Astrocyte (in vitro differentiated cells and primary cell): Measurements from ENCODE around the gene POU2F2. TPM values are rescaled to one million over a fixed set of nuclear protein-coding genes. Genes with fewer than 3 reads are reported as not detected.

Experiments
- DNase-seq: peaks from one replicate; pipeline ENCODE4 v3.0.0-alpha.2; 2010; ENCODE audit warnings: low read depth
- FAIRE-seq: peaks from 2 replicates; lab custom pipeline; 2011; peaks lifted over from hg19 to GRCh38; lab: Jason Lieb, UNC
- H2AFZ ChIP-seq: 2 replicates; pipeline ENCODE4 v1.6.0; 2012; ENCODE audit warnings: low read depth, low read length, inconsistent platforms
- H3K27ac ChIP-seq: 2 replicates; pipeline ENCODE4 v1.5.1; 2011; ENCODE audit warnings: low read depth, low read length, inconsistent platforms
- H3K27me3 ChIP-seq: 2 replicates; pipeline ENCODE4 v1.6.0; 2011; ENCODE audit warnings: low read length, inconsistent platforms; ENCODE audit not compliant: insufficient read depth
- H3K36me3 ChIP-seq: 2 replicates; pipeline ENCODE4 v1.5.1; 2011; ENCODE audit warnings: low read length, inconsistent platforms; ENCODE audit not compliant: insufficient read depth
- H3K4me1 ChIP-seq: 2 replicates; pipeline ENCODE4 v1.5.1; 2011; ENCODE audit warnings: low read length, inconsistent platforms; ENCODE audit not compliant: insufficient read depth
- H3K4me2 ChIP-seq: 2 replicates; pipeline ENCODE4 v1.6.0; 2012; ENCODE audit warnings: low read length, inconsistent platforms
- H3K4me3 ChIP-seq: 2 replicates; pipeline ENCODE4 v1.5.1; 2011; ENCODE audit warnings: low read depth, mild to moderate bottlenecking, low read length, inconsistent platforms; ENCODE audit not compliant: insufficient read depth
- H3K79me2 ChIP-seq: 2 replicates; pipeline ENCODE4 v1.6.0; 2012; ENCODE audit warnings: mild to moderate bottlenecking, low read length, inconsistent platforms; ENCODE audit not compliant: insufficient read depth
- H3K9ac ChIP-seq: 2 replicates; pipeline ENCODE4 v1.6.0; 2012; ENCODE audit warnings: mild to moderate bottlenecking, low read length, inconsistent platforms
- H3K9me3 ChIP-seq: 2 replicates; pipeline ENCODE4 v1.5.1; 2012; ENCODE audit warnings: low read depth, mild to moderate bottlenecking, low read length, inconsistent platforms; ENCODE audit not compliant: insufficient read depth
- H4K20me1 ChIP-seq: 2 replicates; pipeline ENCODE4 v1.6.0; 2012; ENCODE audit warnings: low read length, inconsistent platforms; ENCODE audit not compliant: insufficient read depth
- H3K27ac Mint-ChIP-seq: one replicate; pipeline ENCODE4 v1.8.0; 2021; ENCODE audit warnings: mild to moderate bottlenecking, mixed read lengths; ENCODE audit not compliant: unreplicated experiment
- H3K27me3 Mint-ChIP-seq: one replicate; pipeline ENCODE4 v1.8.0; 2021; ENCODE audit warnings: low read depth, mixed read lengths; ENCODE audit not compliant: unreplicated experiment
- H3K36me3 Mint-ChIP-seq: one replicate; pipeline ENCODE4 v1.8.0; 2021; ENCODE audit warnings: low read depth, mixed read lengths; ENCODE audit not compliant: unreplicated experiment
- H3K4me1 Mint-ChIP-seq: one replicate; pipeline ENCODE4 v1.8.0; 2021; ENCODE audit warnings: low read depth, mixed read lengths; ENCODE audit not compliant: unreplicated experiment
- H3K4me3 Mint-ChIP-seq: one replicate; pipeline ENCODE4 v1.8.0; 2021; ENCODE audit warnings: mild to moderate bottlenecking, moderate library complexity, mixed read lengths; ENCODE audit not compliant: unreplicated experiment
- H3K9me3 Mint-ChIP-seq: one replicate; pipeline ENCODE4 v1.8.0; 2021; ENCODE audit warnings: mild to moderate bottlenecking, mixed read lengths; ENCODE audit not compliant: unreplicated experiment
- CTCF ChIP-seq: IDR thresholded peaks from 2 replicates; pipeline ENCODE4 v1.5.1; 2011; ENCODE audit warnings: low read depth, mild to moderate bottlenecking, inconsistent platforms, low read length, moderate library complexity; ENCODE audit not compliant: insufficient read depth
- EZH2 ChIP-seq: IDR thresholded peaks from 2 replicates; pipeline ENCODE4 v1.6.1; 2012; ENCODE audit warnings: mild to moderate bottlenecking, low read length, inconsistent platforms; ENCODE audit not compliant: insufficient read depth
- total RNA-seq: library from RNA; stranded (reverse); gene quantifications from 2 replicates; pipeline ENCODE4 v1.2.1, GENCODE V29; 2021

The POU2F2 gene
- total RNA-seq, 1 donor from 2014 or later = 8.3 TPM

- no peaks in the 10 kb centered on the region for H3K27me3 ChIP-seq
- Mint-ChIP-seq H3K36me3 (peaks cover 6% of the 10 kb centered on the region), H3K4me3 (no peak overlapping the region), H3K4me1 (peaks cover 3% of the 10 kb centered on the region), H3K9me3 (peaks cover 4% of the 10 kb centered on the region), H3K27me3 (peaks cover 14% of the 10 kb centered on the region), H3K27ac (no peak overlapping the region)
- H3K27ac ChIP-seq = no peak overlapping the region
- no peaks in the 10 kb centered on the region for H3K4me1 ChIP-seq
- DNase-seq (no peak), FAIRE-seq (no peak)
- TF ChIP-seq EZH2 (no peak), CTCF (no peak)
- H3K9me3 ChIP-seq = no peaks in the 10 kb centered on the region
- no peak overlapping the region for H3K4me2 ChIP-seq
- H3K79me2 ChIP-seq = no peaks in the 10 kb centered on the region
- no peaks in the 10 kb centered on the region for H3K36me3 ChIP-seq
- H2AFZ ChIP-seq = no peak overlapping the region
- H3K4me3 ChIP-seq = no peak overlapping the region
- H4K20me1 ChIP-seq = no peaks in the 10 kb centered on the region
- no peak overlapping the region for H3K9ac ChIP-seq
Observed at GRCh38 chr19:42052241-42052863, 79.9 kb downstream of the POU2F2 start.

GRCh38 chr19:42051166-42052115 is 80.8 kb downstream of the POU2F2 start:
- no peak overlapping the region for H3K27ac ChIP-seq
- TF ChIP-seq EZH2 (no peak), CTCF (no peak)
- Mint-ChIP-seq H3K27ac (peak overlapping the region; percentile 62), H3K27me3 (peaks cover 10% of the 10 kb centered on the region), H3K4me3 (no peak overlapping the region), H3K9me3 (peaks cover 4% of the 10 kb centered on the region), H3K36me3 (peaks cover 6% of the 10 kb centered on the region), H3K4me1 (peaks cover 3% of the 10 kb centered on the region)
- H2AFZ ChIP-seq = no peak overlapping the region
- no peaks in the 10 kb centered on the region for H3K9me3 ChIP-seq
- no peaks in the 10 kb centered on the region for H3K27me3 ChIP-seq
- no peaks in the 10 kb centered on the region for H3K4me1 ChIP-seq
- no peaks in the 10 kb centered on the region for H4K20me1 ChIP-seq
- H3K36me3 ChIP-seq = no peaks in the 10 kb centered on the region
- no peak overlapping the region for H3K9ac ChIP-seq
- no peak overlapping the region for H3K4me3 ChIP-seq
- H3K79me2 ChIP-seq = no peaks in the 10 kb centered on the region
- FAIRE-seq = no peak
- no peak for DNase-seq
- H3K4me2 ChIP-seq = no peak overlapping the region
